GM18858 (cell line): Measurements from ENCODE around the gene SRP68.

ENCODE experiments used
- ATAC-seq: cut with Tn5 transposase; IDR thresholded peaks from one replicate; pipeline ENCODE4 v1.9.1; 2021; ENCODE audit not compliant: unreplicated experiment

Gene SRP68

GRCh38 chr17:76000755-76001521 is 71.4 kb downstream of the SRP68 start, which contains the start of gene CDK3:
TSS of gene CDK3 (plus strand) at chr17:76000855. CDS start at chr17:76001426, 571 bp downstream.
- ATAC-seq: no peak

DNA sequence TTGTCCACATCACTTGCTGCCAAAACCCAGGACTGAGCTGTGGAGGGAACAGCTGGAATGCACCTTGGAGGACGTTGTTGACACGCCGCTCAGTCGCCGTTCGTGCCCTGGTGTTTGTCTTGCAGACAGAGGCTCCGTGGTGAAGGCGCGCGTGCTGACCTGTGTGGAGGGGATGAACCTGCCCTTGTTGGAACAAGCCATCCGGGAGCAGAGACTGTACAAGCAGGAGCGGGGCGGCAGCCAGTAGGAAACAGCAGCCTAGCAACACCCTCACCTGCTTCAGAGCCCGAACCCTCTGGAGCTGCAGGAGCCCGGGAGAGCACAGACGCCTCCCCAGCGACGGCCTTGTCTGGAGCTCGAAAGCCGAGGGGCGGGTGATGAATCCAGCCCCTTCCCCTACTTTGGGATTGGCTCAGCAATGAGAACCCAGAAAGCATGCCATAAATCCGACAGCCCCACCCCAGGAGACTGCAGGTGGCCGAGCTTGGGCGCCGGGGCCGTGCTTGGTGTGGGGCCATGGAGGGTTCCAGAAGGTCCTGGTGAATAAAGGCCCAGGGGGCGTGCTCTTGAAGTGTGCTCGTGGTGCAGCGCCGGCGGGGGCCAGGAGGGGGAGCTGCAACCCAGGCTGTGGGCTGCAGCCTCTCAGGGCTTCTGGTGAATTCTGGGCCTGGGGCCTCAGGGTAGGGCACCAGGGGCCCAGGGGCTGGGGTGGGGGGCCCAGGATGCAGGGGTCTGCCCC is 72.1 kb downstream of the SRP68 start:
- no peak for ATAC-seq

- ATAC-seq: no peak
These were observed 74.0 kb downstream of the SRP68 start for GRCh38 chr17:75998327-75998795.

GRCh38 chr17:75996665-75997590 is 75.4 kb downstream of the SRP68 start:
- no peak for ATAC-seq

DNA sequence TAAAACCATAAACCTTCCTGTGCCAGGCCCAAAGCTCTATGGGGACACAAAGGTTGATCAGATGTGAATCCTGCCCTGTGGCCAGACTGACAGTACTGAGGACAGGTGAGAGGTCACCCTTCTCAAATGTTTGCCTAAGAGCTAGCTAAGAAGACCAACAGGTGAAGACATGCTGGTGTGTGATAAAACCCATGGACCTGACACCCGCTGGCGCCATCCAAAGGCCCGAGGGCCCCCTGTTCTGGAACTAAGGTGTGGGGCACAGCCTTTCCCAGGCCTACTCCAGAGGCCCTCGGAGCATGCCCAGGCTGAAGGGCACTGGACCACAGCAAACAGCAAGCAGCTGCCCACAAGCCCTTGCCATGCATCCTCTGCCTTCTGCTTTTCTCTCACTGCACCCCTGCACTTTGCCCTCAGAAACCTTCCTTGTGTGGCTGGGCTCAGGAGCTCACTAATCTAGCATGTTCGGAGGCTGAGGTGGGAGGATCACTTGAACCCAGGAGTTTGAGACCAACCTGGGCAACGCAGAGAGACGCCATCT is 76.9 kb downstream of the SRP68 start:
- ATAC-seq: no peak

DNA sequence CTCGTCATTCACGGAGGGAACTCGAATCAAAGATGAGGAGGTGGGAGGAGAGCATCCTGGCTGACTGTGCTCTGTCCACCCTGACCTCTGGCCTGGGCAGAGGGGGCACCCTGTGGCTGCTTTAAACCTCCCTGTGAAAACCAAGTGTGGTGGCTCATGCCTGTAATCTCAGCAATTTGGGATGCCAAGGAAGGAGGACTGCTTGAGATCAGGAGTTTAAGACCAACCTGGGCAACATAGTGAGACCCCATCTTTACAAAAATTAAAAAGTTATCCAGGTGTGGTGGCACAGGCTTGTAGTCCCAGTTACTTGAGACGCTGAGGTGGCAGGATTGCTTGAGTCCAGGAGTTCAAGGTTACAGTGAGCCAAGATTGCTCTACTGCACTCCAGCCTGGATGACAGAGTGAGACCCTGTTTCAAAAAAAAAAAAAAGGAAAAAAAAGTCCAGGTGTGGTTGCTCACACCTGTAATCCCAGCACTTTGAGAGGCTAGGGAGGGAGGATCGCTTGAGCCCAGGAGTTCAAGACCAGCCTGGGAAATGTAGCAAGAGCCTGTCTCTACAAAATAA is 77.4 kb downstream of the SRP68 start:
- no peak for ATAC-seq

- no peak for ATAC-seq
These were observed 80.9 kb downstream of the SRP68 start for GRCh38 chr17:75991396-75991795.
